ENCODE measurements around the gene POLR1A.

- no peak for TF ChIP-seq CTCF (IDR thresholded peaks at IDR 0.05)
- no peak for TF ChIP-seq POLR2A (IDR thresholded peaks at IDR 0.05)
Observed at GRCh38 chr2:85975581-85975980, 130.1 kb downstream of the POLR1A start.
